Raji (cell line): Measurements from ENCODE around the gene CPB1.

Source experiments
- POLR2A ChIP-seq: IDR thresholded peaks from 2 replicates; pipeline ENCODE4 v1.6.1; 2011; ENCODE audit warnings: low read depth, low read length, control low read depth; ENCODE audit not compliant: insufficient read depth

Gene CPB1

GRCh38 chr3:148820361-148821245 lies 7.0 kb upstream of the CPB1 start:
- no peak for TF ChIP-seq POLR2A

DNA sequence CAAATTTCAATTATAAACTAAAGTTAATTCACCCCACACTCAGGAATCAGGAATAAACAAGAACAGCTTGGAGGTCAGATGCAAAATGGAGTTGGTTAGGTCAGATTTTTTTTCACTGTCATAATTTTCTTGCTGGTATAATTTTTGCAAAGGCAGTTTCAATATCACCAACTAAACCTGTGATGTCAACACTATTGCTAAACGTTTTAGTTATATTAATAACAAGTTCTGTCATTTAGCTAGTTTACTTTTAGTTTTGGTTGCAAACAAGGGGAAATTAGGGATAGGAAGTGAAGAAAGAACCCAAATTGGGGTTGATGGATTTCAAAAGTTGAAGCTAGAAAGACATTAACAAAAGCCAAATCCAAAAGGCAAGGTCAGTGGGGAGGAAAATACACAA lies 4.6 kb upstream of the CPB1 start:
- no peak for TF ChIP-seq POLR2A

DNA sequence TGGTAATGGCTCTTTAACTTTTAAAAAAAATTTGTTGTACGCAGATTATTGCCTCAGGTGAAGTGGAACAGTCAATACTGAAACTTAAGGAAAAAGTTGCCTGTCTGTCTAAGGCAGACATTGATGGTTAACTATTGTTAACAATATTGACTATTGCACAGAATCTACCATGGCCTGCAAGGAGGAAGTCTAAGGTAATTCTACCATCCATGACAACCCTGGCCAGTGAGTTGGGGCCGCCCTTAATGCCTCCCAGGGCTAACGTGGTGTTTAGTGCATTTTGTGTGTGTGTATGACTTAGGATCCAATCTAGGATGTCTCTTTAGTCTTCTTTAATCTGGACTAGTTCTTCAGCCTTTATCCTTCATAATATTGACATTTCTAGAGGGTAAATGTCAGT lies 2.1 kb upstream of the CPB1 start:
- TF ChIP-seq POLR2A = no peak

DNA sequence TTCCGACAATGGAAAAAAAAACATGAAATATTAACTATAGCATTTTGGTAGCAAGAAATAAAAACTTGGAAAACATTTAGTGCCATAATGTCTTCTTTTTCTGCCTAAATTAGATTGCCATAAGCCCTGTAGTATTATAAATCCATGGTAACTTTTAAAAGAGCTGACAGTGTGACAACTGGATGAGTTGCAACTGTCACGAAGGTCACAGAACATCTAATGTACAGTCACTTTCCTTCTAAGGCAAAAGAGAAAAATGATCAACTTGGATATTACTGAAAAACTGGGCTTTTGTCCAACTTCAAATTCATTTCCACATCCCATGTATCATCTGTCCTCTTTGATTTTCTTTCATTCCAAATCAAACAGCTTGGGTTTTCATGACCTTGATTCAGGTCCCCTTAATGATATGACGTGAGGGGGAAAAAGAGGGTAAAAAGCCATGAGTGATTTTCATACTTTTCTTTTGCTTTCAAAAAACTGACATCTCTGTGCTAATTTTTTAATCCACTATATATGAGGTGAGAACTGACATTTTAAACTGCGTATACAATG lies 602 bp downstream of the CPB1 start:
- TF ChIP-seq POLR2A = no peak

GRCh38 chr3:148829926-148830325 lies 2.3 kb downstream of the CPB1 start:
- TF ChIP-seq POLR2A = no peak

GRCh38 chr3:148833223-148833622 lies 5.6 kb downstream of the CPB1 start:
- no peak for TF ChIP-seq POLR2A

DNA sequence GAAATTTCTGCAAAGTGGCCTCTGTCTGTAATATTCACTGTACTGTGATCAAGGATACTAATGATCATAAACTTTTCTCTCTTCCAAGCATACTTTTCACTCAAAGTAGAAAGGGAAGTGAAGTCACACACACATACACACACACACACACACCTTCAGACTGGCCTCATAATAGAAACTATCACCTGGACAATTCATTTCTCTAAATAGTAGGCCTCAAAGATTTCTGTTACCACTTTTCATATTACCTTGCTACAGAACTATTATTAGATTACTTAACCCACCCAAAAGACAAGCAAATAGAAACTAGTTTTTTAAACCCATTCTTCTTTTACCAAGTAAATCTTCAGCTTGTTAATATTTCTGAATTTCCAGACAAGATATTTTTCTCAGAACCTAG lies 12.2 kb downstream of the CPB1 start:
- TF ChIP-seq POLR2A = no peak

DNA sequence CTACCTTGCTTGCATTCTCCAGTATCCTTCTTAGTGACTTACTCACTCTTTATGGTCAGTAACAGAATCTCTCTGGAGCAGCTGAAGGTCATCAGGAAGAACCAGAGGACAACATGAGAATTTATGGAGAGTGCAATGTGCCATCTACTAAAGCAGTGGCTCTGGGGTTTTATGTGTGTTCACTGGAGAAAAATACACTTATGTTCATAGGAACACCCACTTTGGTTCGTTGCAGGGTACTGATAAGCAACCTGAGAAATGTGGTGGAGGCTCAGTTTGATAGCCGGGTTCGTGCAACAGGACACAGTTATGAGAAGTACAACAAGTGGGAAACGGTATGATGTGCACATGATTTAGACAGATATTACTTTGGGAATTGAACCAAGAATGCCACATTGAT lies 12.8 kb downstream of the CPB1 start:
- no peak for TF ChIP-seq POLR2A

GRCh38 chr3:148845756-148846395 lies 18.3 kb downstream of the CPB1 start:
- no peak for TF ChIP-seq POLR2A

GRCh38 chr3:148847351-148847750 lies 19.7 kb downstream of the CPB1 start:
- no peak for TF ChIP-seq POLR2A

GRCh38 chr3:148848410-148848809 lies 20.8 kb downstream of the CPB1 start:
- TF ChIP-seq POLR2A = no peak

- TF ChIP-seq POLR2A = no peak
Measured at GRCh38 chr3:148852271-148852992, 24.8 kb downstream of the CPB1 start.

GRCh38 chr3:148853076-148853475 lies 25.5 kb downstream of the CPB1 start:
- no peak for TF ChIP-seq POLR2A

GRCh38 chr3:148854061-148854460 lies 26.4 kb downstream of the CPB1 start:
- TF ChIP-seq POLR2A = no peak

- TF ChIP-seq POLR2A = no peak
Measured at GRCh38 chr3:148856384-148856783, 28.8 kb downstream of the CPB1 start.
